ENCODE data around the gene CTSC.

DNA sequence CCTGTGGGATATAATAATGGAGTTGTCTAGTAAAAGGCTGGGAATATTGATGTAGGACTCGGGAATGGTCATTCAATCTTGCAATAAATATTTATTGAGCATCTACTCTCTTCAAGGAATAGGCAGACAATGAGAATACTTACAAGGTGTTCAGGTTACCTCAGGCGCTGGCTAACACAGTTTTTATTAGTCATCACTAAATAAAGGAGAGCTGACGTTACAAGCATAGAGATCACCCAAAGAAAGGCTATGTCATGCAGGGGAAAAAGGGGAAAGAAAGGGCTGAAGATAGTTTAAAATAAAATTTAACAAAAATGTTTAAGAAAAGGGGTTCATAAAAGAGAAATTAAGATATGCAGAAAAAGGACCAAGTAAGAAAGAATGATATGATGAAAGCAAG is 15.8 kb upstream of the CTSC start:
- TF ChIP-seq, protein P1, sequence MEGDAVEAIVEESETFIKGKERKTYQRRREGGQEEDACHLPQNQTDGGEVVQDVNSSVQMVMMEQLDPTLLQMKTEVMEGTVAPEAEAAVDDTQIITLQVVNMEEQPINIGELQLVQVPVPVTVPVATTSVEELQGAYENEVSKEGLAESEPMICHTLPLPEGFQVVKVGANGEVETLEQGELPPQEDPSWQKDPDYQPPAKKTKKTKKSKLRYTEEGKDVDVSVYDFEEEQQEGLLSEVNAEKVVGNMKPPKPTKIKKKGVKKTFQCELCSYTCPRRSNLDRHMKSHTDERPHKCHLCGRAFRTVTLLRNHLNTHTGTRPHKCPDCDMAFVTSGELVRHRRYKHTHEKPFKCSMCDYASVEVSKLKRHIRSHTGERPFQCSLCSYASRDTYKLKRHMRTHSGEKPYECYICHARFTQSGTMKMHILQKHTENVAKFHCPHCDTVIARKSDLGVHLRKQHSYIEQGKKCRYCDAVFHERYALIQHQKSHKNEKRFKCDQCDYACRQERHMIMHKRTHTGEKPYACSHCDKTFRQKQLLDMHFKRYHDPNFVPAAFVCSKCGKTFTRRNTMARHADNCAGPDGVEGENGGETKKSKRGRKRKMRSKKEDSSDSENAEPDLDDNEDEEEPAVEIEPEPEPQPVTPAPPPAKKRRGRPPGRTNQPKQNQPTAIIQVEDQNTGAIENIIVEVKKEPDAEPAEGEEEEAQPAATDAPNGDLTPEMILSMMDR (IDR thresholded peaks at IDR 0.05; ENCODE audit: insufficient read depth, low read depth, low read length) = no peak
- no peak for TF ChIP-seq EZH2 (IDR thresholded peaks at IDR 0.05; ENCODE audit: insufficient read depth, low read length)

Data from astrocyte (in vitro differentiated cells and primary cell).